HEK293 (cell line): ENCODE results near the gene ZKSCAN3.
A peak's percentile ranks its signal among the peaks of the same experiment; 100 is the strongest.

ENCODE experiments used
- CTCF ChIA-PET: fragments of 350-600 bp; formaldehyde crosslinking; extraction: SDS; loops from one replicate; lab custom pipeline; 2021; ENCODE audit warnings: antibody characterized with exemption; lab: Yijun Ruan, JAX
- POLR2A ChIA-PET: fragments of 300-600 bp; formaldehyde crosslinking; extraction: SDS; loops from one replicate; lab custom pipeline; 2020; ENCODE audit warnings: antibody characterized with exemption, inconsistent platforms; lab: Yijun Ruan, JAX
- H3K27ac ChIP-seq: fragments of 200-500 bp; sonication (Bioruptor generic); 2 replicates; pipeline ENCODE4 v1.5.1; 2014; ENCODE audit warnings: low read depth, low read length, control low read depth, inconsistent platforms; ENCODE audit errors: extremely low read depth
- H3K36me3 ChIP-seq, 2 experiments: fragments of 200-500 bp in 1 of 2; sonication (Bioruptor generic) in 1 of 2; 1 replicate in 1 of 2; 2 replicates in 1 of 2; pipeline ENCODE4 v1.5.1; 2014 to 2017; ENCODE audit warnings: inconsistent platforms in 2 of 2, low read length in 2 of 2; ENCODE audit not compliant: control insufficient read depth in 2 of 2, insufficient read depth in 1 of 2
- H3K4me1 ChIP-seq: fragments of 200-500 bp; sonication (Bioruptor generic); 2 replicates; pipeline ENCODE4 v1.5.1; 2014; ENCODE audit warnings: mild to moderate bottlenecking, low read length, inconsistent platforms; ENCODE audit not compliant: control insufficient read depth, insufficient read depth
- H3K4me3 ChIP-seq: 2 replicates; pipeline ENCODE4 v1.5.1; 2011; ENCODE audit warnings: low read depth, mild to moderate bottlenecking, control low read depth, low read length, moderate library complexity
- H3K9me3 ChIP-seq: fragments of 200-500 bp; sonication (Bioruptor generic); 2 replicates; pipeline ENCODE4 v1.5.1; 2014; ENCODE audit warnings: low read depth, low read length, inconsistent platforms; ENCODE audit not compliant: control insufficient read depth, insufficient read depth
- BCL11A ChIP-seq: fragments of 450-650 bp; formaldehyde crosslinking; IDR thresholded peaks from 2 replicates; pipeline ENCODE4 v1.5.1; 2016; ENCODE audit warnings: low read depth, missing biosample characterization, missing genetic modification characterization
- FEZF1 ChIP-seq: fragments of 450-650 bp; formaldehyde crosslinking; IDR thresholded peaks from 2 replicates; pipeline ENCODE4 v1.5.1; 2016; ENCODE audit warnings: missing biosample characterization, missing genetic modification characterization
- GLIS1 ChIP-seq: fragments of 450-650 bp; formaldehyde crosslinking; IDR thresholded peaks from 2 replicates; pipeline ENCODE4 v1.5.1; 2016; ENCODE audit warnings: missing biosample characterization, missing genetic modification characterization
- PRDM4 ChIP-seq: fragments of 450-650 bp; formaldehyde crosslinking; IDR thresholded peaks from 2 replicates; pipeline ENCODE4 v1.5.1; 2017; ENCODE audit warnings: missing biosample characterization, missing genetic modification characterization
- SCRT2 ChIP-seq: fragments of 450-650 bp; formaldehyde crosslinking; IDR thresholded peaks from 2 replicates; pipeline ENCODE4 v1.5.1; 2016; ENCODE audit warnings: missing biosample characterization, missing genetic modification characterization
- SETDB1 ChIP-seq: IDR thresholded peaks from one replicate; pipeline ENCODE4 v1.6.1; 2017; ENCODE audit warnings: mild to moderate bottlenecking, low read length, moderate library complexity, mixed read lengths; ENCODE audit not compliant: insufficient read length
- WT1 ChIP-seq: fragments of 450-650 bp; formaldehyde crosslinking; IDR thresholded peaks from 2 replicates; pipeline ENCODE4 v1.5.1; 2016; ENCODE audit warnings: missing biosample characterization, missing genetic modification characterization
- ZBTB17 ChIP-seq: fragments of 450-650 bp; formaldehyde crosslinking; IDR thresholded peaks from 2 replicates; pipeline ENCODE4 v1.5.1; 2016; ENCODE audit warnings: missing biosample characterization, missing genetic modification characterization
- ZFHX2 ChIP-seq: fragments of 450-650 bp; formaldehyde crosslinking; conservative IDR thresholded peaks from 2 replicates; pipeline ENCODE4 v1.5.1; 2016; ENCODE audit warnings: missing biosample characterization, missing genetic modification characterization
- ZNF19 ChIP-seq: fragments of 450-650 bp; formaldehyde crosslinking; IDR thresholded peaks from 2 replicates; pipeline ENCODE4; 2016; ENCODE audit warnings: missing biosample characterization, missing genetic modification characterization, low read depth
- ZNF24 ChIP-seq: fragments of 450-650 bp; formaldehyde crosslinking; IDR thresholded peaks from 2 replicates; pipeline ENCODE4 v1.5.1; 2016; ENCODE audit warnings: missing biosample characterization, missing genetic modification characterization
- ZNF26 ChIP-seq: fragments of 450-650 bp; formaldehyde crosslinking; IDR thresholded peaks from 2 replicates; pipeline ENCODE4 v1.5.1; 2016; ENCODE audit warnings: missing biosample characterization, missing genetic modification characterization
- ZNF274 ChIP-seq, 2 experiments: fragments of 200-500 bp in 1 of 2; fragments of 450-650 bp in 1 of 2; sonication (Bioruptor generic) in 1 of 2; formaldehyde crosslinking in 1 of 2; IDR thresholded peaks; 2 replicates each; pipeline versions ENCODE4 v1.5.1 to v1.6.1; 2014 to 2016; ENCODE audit warnings: borderline replicate concordance in 1 of 2, inconsistent platforms in 1 of 2, low read length in 1 of 2, missing biosample characterization in 1 of 2, missing genetic modification characterization in 1 of 2
- ZNF292 ChIP-seq: fragments of 450-650 bp; formaldehyde crosslinking; IDR thresholded peaks from 2 replicates; pipeline ENCODE4 v1.5.1; 2016; ENCODE audit warnings: low read depth, missing biosample characterization, missing genetic modification characterization, borderline replicate concordance
- ZNF366 ChIP-seq: fragments of 450-650 bp; formaldehyde crosslinking; conservative IDR thresholded peaks from 2 replicates; pipeline ENCODE4 v1.5.1; 2016; ENCODE audit warnings: missing biosample characterization, missing genetic modification characterization
- ZNF449 ChIP-seq: fragments of 450-650 bp; formaldehyde crosslinking; IDR thresholded peaks from 2 replicates; pipeline ENCODE4 v1.5.1; 2017; ENCODE audit warnings: missing biosample characterization, mild to moderate bottlenecking, missing genetic modification characterization, moderate library complexity
- ZNF521 ChIP-seq: fragments of 450-650 bp; formaldehyde crosslinking; IDR thresholded peaks from 2 replicates; pipeline ENCODE4 v1.5.1; 2017; ENCODE audit warnings: missing biosample characterization, mild to moderate bottlenecking, missing genetic modification characterization
- ZNF548 ChIP-seq: fragments of 450-650 bp; formaldehyde crosslinking; IDR thresholded peaks from 2 replicates; pipeline ENCODE4 v1.5.1; 2016; ENCODE audit warnings: missing biosample characterization, missing genetic modification characterization
- ZNF600 ChIP-seq: fragments of 450-650 bp; formaldehyde crosslinking; IDR thresholded peaks from 2 replicates; pipeline ENCODE4 v1.5.1; 2016; ENCODE audit warnings: missing biosample characterization, missing genetic modification characterization
- ZSCAN30 ChIP-seq: fragments of 450-650 bp; IDR thresholded peaks from 2 replicates; pipeline ENCODE4 v1.5.1; 2018; ENCODE audit warnings: missing biosample characterization, mild to moderate bottlenecking, missing genetic modification characterization, moderate library complexity

The ZKSCAN3 gene

GRCh38 chr6:28336284-28337120, 13.2 kb upstream of the ZKSCAN3 start (continued):
- TF ChIP-seq ZNF24 (tag by site-specific recombination) (0 out of 2 replicates have a peak, but pooled peaks have one; percentile 18), ZNF449 (tag by site-specific recombination) (0 out of 2 replicates have a peak, but pooled peaks have one; percentile 11), ZNF600 (tag by site-specific recombination) (peak; percentile 87), SCRT2 (peak; percentile 42; the same call in 1 of the 2 replicates)

- Histone ChIP-seq H3K4me3 (peak overlapping the region; percentile 78; the same call in 1 of the 2 replicates), H3K9me3 (no peaks in the 10 kb centered on the region), H3K27ac (peak overlapping the region; percentile 88), H3K4me1 (peaks cover 4% of the 10 kb centered on the region; the same call in 1 of the 2 replicates), H3K36me3 (no peaks in the 10 kb centered on the region)
- TF ChIP-seq ZNF292 (tag by site-specific recombination) (no peak), FEZF1 (tag by site-specific recombination) (no peak), ZFHX2 (tag by site-specific recombination) (no peak), ZSCAN30 (no peak), GLIS1 (tag by site-specific recombination) (no peak), ZBTB17 (tag by site-specific recombination) (peak; percentile 68), SCRT2 (no peak)
- POLR2A ChIA-PET: interaction anchor here (0.5 to 4.0 kb wide), 10 partner anchors 8 to 196 kb away, joined by 3 to 37 read pairs (median 18); partner anchors contain the start of genes PGBD1, ZKSCAN3, ZKSCAN4 and ZKSCAN8
- CTCF ChIA-PET: interaction anchor here (0.6 to 0.9 kb wide), 2 partner anchors 10 to 73 kb away, joined by 3 read pairs; no protein-coding TSS in a partner anchor
Observed at GRCh38 chr6:28337121-28337520, 12.6 kb upstream of the ZKSCAN3 start.

GRCh38 chr6:28340310-28341095, 9.2 kb upstream of the ZKSCAN3 start:
- Histone ChIP-seq H3K36me3 (no peaks in the 10 kb centered on the region), H3K4me1 (peaks cover 4% of the 10 kb centered on the region; the same call in 1 of the 2 replicates), H3K27ac (no peak overlapping the region), H3K9me3 (no peaks in the 10 kb centered on the region), H3K4me3 (no peak overlapping the region)
- ChIA-PET POLR2A (no interaction called here), CTCF (no interaction called here)
- TF ChIP-seq SETDB1 (peak; percentile 20), ZNF274 (IDR thresholded peaks at IDR 0.05; ENCODE audit: low read length) (no peak), ZNF274 (tag by site-specific recombination; IDR thresholded peaks at IDR 0.05; ENCODE audit: borderline replicate concordance) (no peak)

GRCh38 chr6:28343898-28344677, 5.7 kb upstream of the ZKSCAN3 start:
- POLR2A ChIA-PET: no interaction called here
- CTCF ChIA-PET: interaction anchor here (0.6 kb wide), 1 partner anchor 14 kb away, joined by 3 read pairs; no protein-coding TSS in a partner anchor
- TF ChIP-seq ZNF26 (tag by site-specific recombination) (no peak), BCL11A (tag by site-specific recombination) (no peak), WT1 (tag by site-specific recombination) (no peak), ZNF366 (no peak), SETDB1 (no peak), ZNF521 (tag by site-specific recombination) (no peak), ZNF19 (tag by site-specific recombination) (no peak), PRDM4 (tag by site-specific recombination) (no peak), ZNF548 (no peak)

More at GRCh38 chr6:28343898-28344677, 5.7 kb upstream of the ZKSCAN3 start:
- no peaks in the 10 kb centered on the region for H3K9me3 ChIP-seq
- H3K27ac ChIP-seq: no peak overlapping the region
- H3K4me3 ChIP-seq: no peak overlapping the region
- H3K36me3 ChIP-seq: no peaks in the 10 kb centered on the region
- no peaks in the 10 kb centered on the region for H3K4me1 ChIP-seq
